Measurements from ENCODE around the gene KIF18A.

DNA sequence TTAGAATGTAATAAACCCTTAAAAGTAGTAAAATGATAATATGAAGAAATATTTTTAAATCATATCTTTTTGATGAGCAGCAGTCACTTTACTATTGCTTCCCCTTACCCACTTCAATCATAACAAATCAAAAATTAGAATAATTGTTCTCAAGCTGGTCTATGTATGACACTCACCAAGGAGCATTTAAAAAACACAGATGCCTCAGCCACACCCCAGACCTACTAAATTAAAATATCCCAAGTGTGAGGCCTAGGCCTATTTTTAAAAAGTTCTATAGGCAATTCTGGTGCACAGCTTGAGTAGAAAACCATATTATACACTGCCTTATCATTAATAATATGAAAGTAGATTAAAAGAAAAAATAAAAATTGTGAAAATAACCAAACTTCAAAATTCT, 15.2 kb downstream of the KIF18A start:
- TF ChIP-seq GATA3 (IDR thresholded peaks at IDR 0.05; ENCODE audit: low read depth, low read length), result no peak
- no peak for TF ChIP-seq GATA2 (IDR thresholded peaks at IDR 0.05; ENCODE audit: low read depth, low read length)

Data from SH-SY5Y (cell line).